GM21723 (cell line): ENCODE results near the gene FLCN.

Experiments used
- ATAC-seq: cut with Tn5 transposase; IDR thresholded peaks from one replicate; pipeline ENCODE4 v1.9.1; 2021; ENCODE audit warnings: mild to moderate bottlenecking, moderate library complexity; ENCODE audit not compliant: unreplicated experiment

Gene FLCN

GRCh38 chr17:17170346-17170985, 66.5 kb downstream of the FLCN start:
- no peak for ATAC-seq

GRCh38 chr17:17169396-17169795, 67.6 kb downstream of the FLCN start:
- ATAC-seq: no peak

GRCh38 chr17:17168401-17168800, 68.6 kb downstream of the FLCN start:
- no peak for ATAC-seq

- no peak for ATAC-seq
Observed at GRCh38 chr17:17167986-17168385, 69.0 kb downstream of the FLCN start.

GRCh38 chr17:17167356-17167755, 69.6 kb downstream of the FLCN start:
- ATAC-seq: no peak

GRCh38 chr17:17166446-17166845, 70.5 kb downstream of the FLCN start:
- no peak for ATAC-seq

GRCh38 chr17:17165666-17166308, 71.2 kb downstream of the FLCN start:
- no peak for ATAC-seq

- no peak for ATAC-seq
Observed at GRCh38 chr17:17164676-17165075, 72.3 kb downstream of the FLCN start.

- no peak for ATAC-seq
Observed at GRCh38 chr17:17164156-17164555, 72.8 kb downstream of the FLCN start.
